Thyroid gland (tissue), 4 donors: ENCODE results near the gene ZFP92. TPM values are rescaled to one million over a fixed set of nuclear protein-coding genes. Genes with fewer than 3 reads are reported as not detected.

ENCODE experiments used
- DNase-seq, 2 donors: peaks; one replicate each; pipeline ENCODE4 v3.0.0-alpha.2; 2019
- H3K27ac ChIP-seq, 3 donors: fragments of 200-600 bp; sonication (generic); 1 replicate in 2 of 3; 2 replicates in 1 of 3; pipeline ENCODE4 v1.5.1; 2016 to 2019; ENCODE audit warnings: mild to moderate bottlenecking in 1 of 3, moderate library complexity in 1 of 3
- H3K27me3 ChIP-seq: fragments of 200-600 bp; sonication (generic); one replicate; pipeline ENCODE4 v1.5.1; 2019
- H3K36me3 ChIP-seq, 2 donors: fragments of 200-600 bp; sonication (generic); one replicate each; pipeline ENCODE4 v1.5.1; 2016 to 2019
- H3K4me1 ChIP-seq, 2 donors: fragments of 200-600 bp; sonication (generic); one replicate each; pipeline ENCODE4 v1.5.1; 2017 to 2019
- H3K4me3 ChIP-seq, 3 donors: fragments of 200-600 bp; sonication (generic); replicated peaks in 1 of 3; 1 replicate in 2 of 3; 2 replicates in 1 of 3; pipeline ENCODE4 v1.5.1; 2016; ENCODE audit warnings: mild to moderate bottlenecking in 1 of 3
- H3K9me3 ChIP-seq: fragments of 200-600 bp; sonication (generic); one replicate; pipeline ENCODE4 v1.5.1; 2017
- CTCF ChIP-seq, 6 experiments: fragments of 200-600 bp in 3 of 6; fragments of 450-650 bp in 3 of 6; sonication (generic) in 3 of 6; IDR thresholded peaks; one replicate each; pipeline ENCODE4 v1.5.1; 2016 to 2019; ENCODE audit warnings: antibody characterized with exemption in 6 of 6, mild to moderate bottlenecking in 2 of 6, inconsistent platforms in 1 of 6, moderate library complexity in 1 of 6
- POLR2A ChIP-seq, 2 donors: fragments of 450-650 bp; IDR thresholded peaks; one replicate each; pipeline ENCODE4 v1.6.1; 2017; ENCODE audit warnings: antibody characterized with exemption in 2 of 2, mild to moderate bottlenecking in 2 of 2, moderate library complexity in 1 of 2
- WGBS, 2 donors: methylation state at CpG; one replicate each; pipeline ENCODE4 v1.1.5; 2017; 5-methylcytosine and 5-hydroxymethylcytosine counted together
- intact Hi-C: fragments of 100-400 bp; cut with DNase I; formaldehyde crosslinking; loops from one replicate; pipeline ENCODE4 v1.15.1; 2023
- small RNA-seq: library from RNA; depleted of rRNA; stranded (forward); fragments of <200 nt; gene quantifications from one replicate; pipeline ENCODE3, GENCODE V24; 2016
- total RNA-seq, 4 donors: library from RNA; depleted of rRNA; stranded (reverse); fragments of >200 nt; gene quantifications; one replicate each; pipeline ENCODE4 v1.2.3, GENCODE V29; 2016

ZFP92 gene
- total RNA-seq, 4 donors from 2014 or later = 1.1 to 1.8 (median 1.4) TPM

DNA sequence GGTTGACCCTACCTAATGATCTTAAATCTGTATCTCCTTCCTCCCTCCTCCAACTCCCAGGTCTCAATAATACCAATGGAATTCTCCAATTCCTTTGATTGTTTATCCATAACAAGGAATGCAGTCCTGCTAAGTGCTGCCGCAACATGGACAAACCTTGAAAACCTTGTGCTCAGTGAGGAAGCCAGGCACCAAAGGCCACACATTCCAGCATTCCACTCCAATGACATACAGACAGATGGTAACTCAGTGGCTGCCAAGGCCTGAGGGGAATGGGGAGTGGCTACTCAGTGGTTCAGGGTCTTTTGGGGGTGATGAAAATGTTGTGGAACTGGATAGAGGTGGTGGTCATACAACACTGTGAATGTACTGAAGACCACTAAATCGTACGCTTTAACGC is 48.7 kb downstream of the ZFP92 start:
- no peaks in the 10 kb centered on the region for H3K9me3 ChIP-seq
- TF ChIP-seq CTCF (IDR thresholded peaks at IDR 0.05) (no peak), POLR2A (IDR thresholded peaks at IDR 0.05) (no peak)
- WGBS, 2 donors = 87 to 88% methylated on average over 4 of the region's 4 CpGs
- intact Hi-C loops = no loop called here
- DNase-seq = peak in 1 of 2 donors; percentile 28
- H3K27ac ChIP-seq = no peak overlapping the region
- no peaks in the 10 kb centered on the region for H3K27me3 ChIP-seq
- H3K4me3 ChIP-seq = no peak overlapping the region
- no peaks in the 10 kb centered on the region for H3K36me3 ChIP-seq
- H3K4me1 ChIP-seq = peaks cover 8 to 19% of the 10 kb centered on the region in 2 donors

DNA sequence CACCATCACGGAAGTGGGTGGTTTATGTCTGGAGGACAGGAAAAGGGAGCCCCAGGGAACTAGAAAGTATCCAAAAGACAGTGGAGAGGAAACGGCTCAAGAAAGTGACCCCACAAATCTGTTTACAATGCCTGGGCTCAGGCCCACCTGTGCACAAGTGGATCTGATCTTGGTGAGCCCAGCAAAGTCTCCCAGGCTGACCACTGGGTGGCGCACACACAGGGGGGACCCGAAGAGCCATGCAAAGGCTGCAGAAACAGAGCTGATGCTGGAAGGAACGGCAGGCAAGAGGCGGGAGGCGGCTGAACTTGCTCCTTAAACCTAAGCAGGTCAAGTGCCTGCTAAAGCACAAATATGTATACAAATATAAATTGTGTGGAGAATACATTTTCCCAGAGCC is 49.6 kb downstream of the ZFP92 start:
- H3K27ac ChIP-seq = no peak overlapping the region
- peak; percentile 49 to 50 for DNase-seq
- no peaks in the 10 kb centered on the region for H3K36me3 ChIP-seq
- TF ChIP-seq CTCF (IDR thresholded peaks at IDR 0.05) (peak in 3 of 6 experiments; percentile 28 to 52 (median 40)), POLR2A (IDR thresholded peaks at IDR 0.05) (no peak)
- H3K4me1 ChIP-seq = peaks cover 8 to 19% of the 10 kb centered on the region in 2 donors
- 48 to 60% methylated on average over 6 to 7 of the region's 7 CpGs for WGBS, 2 donors
- intact Hi-C loops = no loop called here
- no peak overlapping the region for H3K4me3 ChIP-seq
- H3K27me3 ChIP-seq = no peaks in the 10 kb centered on the region
- H3K9me3 ChIP-seq = no peaks in the 10 kb centered on the region

Small RNA genes lying within 50 kb of the gene (small RNA-seq; reads per million reads assigned to genes)
- not detected for gene RN7SL667P

Other genes starting within 250 kb of the ZFP92 start
- gene MAGEA1, start 232.2 kb upstream of the ZFP92 start, total RNA-seq = not detected
- gene PNMA6F, start 89.7 kb upstream of the ZFP92 start, total RNA-seq = not detected
- gene ZNF275, start 77.3 kb upstream of the ZFP92 start, total RNA-seq = 10 to 100 TPM in 3 of 4 donors, 1 to 10 TPM in 1; 8.2 to 16.4 (median 12.1) TPM
- gene PNMA6E, start 10.1 kb upstream of the ZFP92 start, total RNA-seq = not detected
- 1 to 10 TPM in 2 of 4 donors, under 1 TPM in 1, not detected in 1; 0.40 to 8.9 (median 3.2) TPM for gene TREX2, start 34.6 kb downstream of the ZFP92 start, total RNA-seq
- gene HAUS7, start 59.1 kb downstream of the ZFP92 start, total RNA-seq = 10 to 100 TPM; 20.7 to 46.8 (median 27.7) TPM
- gene BGN, start 83.5 kb downstream of the ZFP92 start, total RNA-seq = 10 to 100 TPM; 51.0 to 84.0 (median 68.6) TPM
- not detected for gene ATP2B3, start 106.2 kb downstream of the ZFP92 start, total RNA-seq
- 10 to 100 TPM; 22.0 to 43.3 (median 33.0) TPM for gene CCNQ, start 187.7 kb downstream of the ZFP92 start, total RNA-seq
- not detected for gene DUSP9, start 235.7 kb downstream of the ZFP92 start, total RNA-seq